ENCODE data around the gene ABL2. TPM values are rescaled to one million over a fixed set of nuclear protein-coding genes. Genes with fewer than 3 reads are reported as not detected.

The ABL2 gene
- total RNA-seq, 3 donors from 2014 or later (not counting 1 experiment from before 2014, with no cell fraction given) = 11.1 to 16.3 (median 12.9) TPM

GRCh38 chr1:179083533-179083932, 145.9 kb downstream of the ABL2 start:
- peak overlapping the region; percentile 64 to 92 for H3K27ac Mint-ChIP-seq
- DNase-seq (peak in 1 of 2 donors; percentile 27), ATAC-seq (no peak)
- WGBS (ENCODE audit: insufficient coverage) = 86% methylated on average over 8 of the region's 8 CpGs
- Histone ChIP-seq H3K4me1 (ENCODE audit: control insufficient read depth, insufficient read depth, low read length) (peaks cover 20% of the 10 kb centered on the region), H3K27ac (ENCODE audit: low read length) (peak overlapping the region; percentile 23), H3K4me3 (ENCODE audit: low read length) (no peak overlapping the region), H3K9me3 (ENCODE audit: control insufficient read depth, insufficient read depth, low read length) (no peaks in the 10 kb centered on the region), H3K36me3 (ENCODE audit: control insufficient read depth, insufficient read depth, low read length) (peaks cover 13% of the 10 kb centered on the region), H3K27me3 (ENCODE audit: control insufficient read depth, insufficient read depth, low read length) (no peaks in the 10 kb centered on the region)
- H3K27me3 Mint-ChIP-seq (ENCODE audit: low read depth in 2 of 2) = no peaks in the 10 kb centered on the region
- H3K9me3 Mint-ChIP-seq = no peaks in the 10 kb centered on the region
- H3K36me3 Mint-ChIP-seq = no peaks in the 10 kb centered on the region
- TF ChIP-seq CTCF (IDR thresholded peaks at IDR 0.05) = no peak
- peaks cover 12 to 24% of the 10 kb centered on the region in 2 donors for H3K4me1 Mint-ChIP-seq
- intact Hi-C loops (cut with micrococcal nuclease) = no loop called here
- H3K4me3 Mint-ChIP-seq = peak overlapping the region; percentile 71

- H3K4me1 ChIP-seq (ENCODE audit: control insufficient read depth, insufficient read depth, low read length) = peaks cover 20% of the 10 kb centered on the region
- ATAC-seq = peak in 2 of 3 donors; percentile 4 to 10
- Mint-ChIP-seq H3K9me3 (no peaks in the 10 kb centered on the region), H3K4me3 (peak overlapping the region; percentile 93), H3K27ac (peak overlapping the region; percentile 78 to 92), H3K4me1 (peaks cover 12 to 24% of the 10 kb centered on the region in 2 donors), H3K27me3 (ENCODE audit: low read depth in 2 of 2) (no peaks in the 10 kb centered on the region), H3K36me3 (no peaks in the 10 kb centered on the region)
- no peak for TF ChIP-seq CTCF (IDR thresholded peaks at IDR 0.05)
- intact Hi-C loops (cut with micrococcal nuclease) = loop anchor here (1.0 kb wide), 1 partner anchor 58 kb away; the partner anchor contains the start of gene FAM20B
- peak overlapping the region; percentile 32 for H3K27ac ChIP-seq (ENCODE audit: low read length)
- DNase-seq = peak in 1 of 2 donors; percentile 61
- peak overlapping the region; percentile 84 for H3K4me3 ChIP-seq (ENCODE audit: low read length)
- WGBS (ENCODE audit: insufficient coverage) = 7% methylated on average over 3 of the region's 3 CpGs
- peaks cover 11% of the 10 kb centered on the region for H3K36me3 ChIP-seq (ENCODE audit: control insufficient read depth, insufficient read depth, low read length)
- H3K27me3 ChIP-seq (ENCODE audit: control insufficient read depth, insufficient read depth, low read length) = no peaks in the 10 kb centered on the region
- H3K9me3 ChIP-seq (ENCODE audit: control insufficient read depth, insufficient read depth, low read length) = no peaks in the 10 kb centered on the region
These were observed 146.5 kb downstream of the ABL2 start for GRCh38 chr1:179082999-179083335.

GRCh38 chr1:179082333-179082998, 147.0 kb downstream of the ABL2 start:
- intact Hi-C loops (cut with micrococcal nuclease) = loop anchor here (1.0 kb wide), 1 partner anchor 57 kb away; the partner anchor contains the start of gene FAM20B
- peaks cover 12 to 24% of the 10 kb centered on the region in 2 donors for H3K4me1 Mint-ChIP-seq
- H3K36me3 ChIP-seq (ENCODE audit: control insufficient read depth, insufficient read depth, low read length) = peaks cover 9% of the 10 kb centered on the region
- H3K27ac Mint-ChIP-seq = peak overlapping the region; percentile 78 to 92
- peak overlapping the region; percentile 93 for H3K4me3 Mint-ChIP-seq
- peak; percentile 25 to 54 for DNase-seq
- no peaks in the 10 kb centered on the region for H3K9me3 Mint-ChIP-seq
- no peak for TF ChIP-seq CTCF (IDR thresholded peaks at IDR 0.05)
- H3K27me3 Mint-ChIP-seq (ENCODE audit: low read depth in 2 of 2) = no peaks in the 10 kb centered on the region
- H3K4me1 ChIP-seq (ENCODE audit: control insufficient read depth, insufficient read depth, low read length) = peaks cover 20% of the 10 kb centered on the region
- no peaks in the 10 kb centered on the region for H3K36me3 Mint-ChIP-seq
- under 1% methylated on average over 52 of the region's 52 CpGs for WGBS (ENCODE audit: insufficient coverage)
- peak; percentile 37 to 51 (median 38) for ATAC-seq
- H3K27me3 ChIP-seq (ENCODE audit: control insufficient read depth, insufficient read depth, low read length) = no peaks in the 10 kb centered on the region
- H3K4me3 ChIP-seq (ENCODE audit: low read length) = peak overlapping the region; percentile 84
- no peaks in the 10 kb centered on the region for H3K9me3 ChIP-seq (ENCODE audit: control insufficient read depth, insufficient read depth, low read length)
- H3K27ac ChIP-seq (ENCODE audit: low read length) = peak overlapping the region; percentile 86

Data from natural killer cell (primary cell).